ENCODE results near the gene HSH2D. TPM values are rescaled to one million over a fixed set of nuclear protein-coding genes. Genes with fewer than 3 reads are reported as not detected.
"Not testable (repeated sequence)": the region's sequence is repeated elsewhere in the genome, so short reads cannot be mapped to it uniquely, and the experiment has no call there.

HSH2D gene
- total and polyA plus RNA-seq, 12 donors = 0.21 to 4.7 (median 0.97) TPM; not detected in 1

DNA sequence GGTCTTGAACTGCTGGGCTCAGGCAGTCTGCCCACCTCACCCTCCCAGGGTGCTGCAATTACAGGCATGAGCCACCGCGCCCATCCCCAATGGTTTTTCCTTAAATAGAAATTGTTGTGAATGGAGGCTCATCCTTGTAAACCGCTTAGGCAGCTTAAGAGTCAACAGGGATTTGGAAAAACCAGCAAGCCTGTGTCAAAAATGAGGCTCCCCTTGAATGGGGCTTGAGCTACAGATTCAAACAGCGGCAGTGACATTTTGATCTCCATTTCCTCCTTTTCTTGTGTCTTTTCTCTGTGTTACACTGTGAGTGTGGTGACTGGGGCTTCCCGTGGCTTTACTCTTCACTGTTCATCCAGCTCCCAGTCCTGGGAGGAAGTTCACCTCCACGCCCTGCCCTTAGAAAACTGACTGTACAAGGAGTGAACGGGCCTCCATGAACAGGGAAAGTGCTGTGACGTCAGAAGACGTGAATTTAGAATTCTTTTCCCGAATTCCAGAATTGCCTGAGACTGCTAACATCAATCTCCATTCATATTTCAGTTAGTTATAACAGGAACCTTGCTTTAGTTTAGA is 47.1 kb upstream of the HSH2D start:
- no peak for DNase-seq
- H3K9me3 ChIP-seq (replicated peaks in 1 of 3) = no peaks in the 10 kb centered on the region
- no peak overlapping the region for H3K4me3 ChIP-seq
- no peak for TF ChIP-seq POLR2A (IDR thresholded peaks at IDR 0.05)
- TF ChIP-seq CTCF (IDR thresholded peaks at IDR 0.05) = no peak
- intact Hi-C loops (cut with DNase I) = no loop called here
- H3K27ac ChIP-seq = peak overlapping the region in 3 of 5 donors; percentile 7 to 51 (median 19)
- no peaks in the 10 kb centered on the region for H3K27me3 ChIP-seq
- H3K36me3 ChIP-seq (replicated peaks in 1 of 2) = peaks cover 0 to 99% of the 10 kb centered on the region in 2 donors
- 80 to 87% (median 82%) methylated on average over 9 to 10 of the region's 10 CpGs for WGBS, 4 donors
- peaks cover 8 to 11% of the 10 kb centered on the region in 2 donors for H3K4me1 ChIP-seq (replicated peaks in 1 of 2)

DNA sequence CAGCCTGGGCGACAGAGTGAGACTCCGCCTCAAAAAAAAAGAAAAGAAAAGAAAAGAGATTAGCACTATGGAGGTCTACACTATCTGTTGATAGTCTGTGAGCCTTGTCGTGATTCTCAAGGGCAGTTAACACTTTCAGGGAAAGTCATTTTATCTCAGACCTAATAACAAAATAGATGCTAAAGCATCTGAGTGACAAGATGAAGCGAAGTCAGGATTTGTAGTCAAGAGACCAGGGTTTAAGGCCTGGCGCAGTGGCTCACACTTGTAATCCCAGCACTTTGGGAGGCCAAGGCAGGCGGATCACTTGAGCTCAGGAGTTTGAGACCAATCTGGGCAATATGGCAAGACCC is 45.1 kb upstream of the HSH2D start:
- no peak for DNase-seq
- Histone ChIP-seq H3K36me3 (replicated peaks in 1 of 2) (peaks cover 0 to 99% of the 10 kb centered on the region in 2 donors), H3K27ac (peak overlapping the region in 2 of 5 donors; percentile 28 to 78), H3K4me3 (no peak overlapping the region), H3K4me1 (replicated peaks in 1 of 2) (peaks cover 8 to 11% of the 10 kb centered on the region in 2 donors), H3K27me3 (no peaks in the 10 kb centered on the region), H3K9me3 (replicated peaks in 1 of 3) (no peaks in the 10 kb centered on the region)
- TF ChIP-seq CTCF (IDR thresholded peaks at IDR 0.05) (no peak), POLR2A (IDR thresholded peaks at IDR 0.05) (no peak)
- intact Hi-C loops (cut with DNase I) = no loop called here
- WGBS, 4 donors = 72 to 82% (median 76%) methylated on average over 6 of the region's 6 CpGs

DNA sequence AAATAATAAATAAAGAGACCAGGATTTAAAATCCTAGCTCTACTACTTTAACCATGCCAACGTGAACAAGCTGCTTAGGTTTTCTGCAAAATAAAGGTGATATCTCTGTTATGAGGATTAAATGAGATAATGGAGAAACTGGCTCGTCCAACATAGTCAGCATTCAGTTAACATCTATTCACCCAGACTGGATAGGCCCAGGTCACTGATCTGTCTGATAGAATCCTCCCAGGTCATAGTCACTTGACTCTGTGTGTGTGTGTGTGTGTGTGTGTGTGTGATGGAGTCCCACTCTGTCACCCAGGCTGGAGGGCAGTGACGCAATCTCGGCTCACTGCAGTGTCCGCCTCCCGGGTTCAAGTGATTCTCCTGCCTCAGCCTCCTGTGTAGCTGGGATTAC is 44.7 kb upstream of the HSH2D start:
- H3K4me3 ChIP-seq = no peak overlapping the region
- H3K4me1 ChIP-seq (replicated peaks in 1 of 2) = peaks cover 8 to 11% of the 10 kb centered on the region in 2 donors
- WGBS, 4 donors = 94 to 99% (median 94%) methylated on average over 2 to 6 of the region's 6 CpGs
- no peaks in the 10 kb centered on the region for H3K27me3 ChIP-seq
- TF ChIP-seq CTCF (IDR thresholded peaks at IDR 0.05) (no peak), POLR2A (IDR thresholded peaks at IDR 0.05) (no peak)
- H3K36me3 ChIP-seq (replicated peaks in 1 of 2) = peaks cover 0 to 99% of the 10 kb centered on the region in 2 donors
- DNase-seq = no peak
- no peaks in the 10 kb centered on the region for H3K9me3 ChIP-seq (replicated peaks in 1 of 3)
- H3K27ac ChIP-seq = peak overlapping the region; percentile 20 to 79 (median 60)
- intact Hi-C loops (cut with DNase I) = no loop called here

GRCh38 chr19:16099314-16099965 is 44.0 kb upstream of the HSH2D start:
- Histone ChIP-seq H3K27ac (peak overlapping the region; percentile 32 to 79 (median 67)), H3K4me1 (replicated peaks in 1 of 2) (peaks cover 8 to 11% of the 10 kb centered on the region in 2 donors), H3K36me3 (replicated peaks in 1 of 2) (peaks cover 0 to 94% of the 10 kb centered on the region in 2 donors)
- H3K9me3 ChIP-seq (replicated peaks in 1 of 3); H3K4me3 ChIP-seq; H3K27me3 ChIP-seq; intact Hi-C loops (cut with DNase I): not testable (repeated sequence)
- 68 to 79% (median 72%) methylated on average over 8 of the region's 8 CpGs for WGBS, 4 donors
- DNase-seq = peak in 1 of 7 donors; percentile 38
